Measurements from ENCODE around the gene MYRIP.

The MYRIP gene

GRCh38 chr3:39910135-39910534 lies 100.7 kb downstream of the MYRIP start:
- DNase-seq = no peak

- no peak for DNase-seq
Observed at GRCh38 chr3:39910826-39911464, 101.5 kb downstream of the MYRIP start.

GRCh38 chr3:39911465-39912309 lies 102.3 kb downstream of the MYRIP start:
- no peak for DNase-seq

- DNase-seq = no peak
Observed at GRCh38 chr3:39915027-39915426, 105.6 kb downstream of the MYRIP start.

GRCh38 chr3:39917065-39917773 lies 107.8 kb downstream of the MYRIP start:
- no peak for DNase-seq

- no peak for DNase-seq
Observed at GRCh38 chr3:39919281-39919680, 109.9 kb downstream of the MYRIP start.

GRCh38 chr3:39920271-39920670 lies 110.9 kb downstream of the MYRIP start:
- DNase-seq = no peak

- no peak for DNase-seq
Observed at GRCh38 chr3:39927479-39927878, 118.1 kb downstream of the MYRIP start.

- DNase-seq = no peak
Observed at GRCh38 chr3:39933986-39934693, 124.7 kb downstream of the MYRIP start.

- DNase-seq = no peak
Observed at GRCh38 chr3:39934696-39935095, 125.3 kb downstream of the MYRIP start.

GRCh38 chr3:39935261-39935660 lies 125.9 kb downstream of the MYRIP start:
- DNase-seq = no peak

GRCh38 chr3:39936848-39937247 lies 127.4 kb downstream of the MYRIP start:
- DNase-seq = no peak

- DNase-seq = no peak
Observed at GRCh38 chr3:39937315-39937714, 127.9 kb downstream of the MYRIP start.

- DNase-seq = no peak
Observed at GRCh38 chr3:39937874-39938273, 128.5 kb downstream of the MYRIP start.

GRCh38 chr3:39941931-39942330 lies 132.5 kb downstream of the MYRIP start:
- DNase-seq = no peak

- no peak for DNase-seq
Observed at GRCh38 chr3:39960515-39961191, 151.2 kb downstream of the MYRIP start.

GRCh38 chr3:39961230-39961629 lies 151.8 kb downstream of the MYRIP start:
- no peak for DNase-seq

- no peak for DNase-seq
Observed at GRCh38 chr3:39962581-39962980, 153.2 kb downstream of the MYRIP start.

- DNase-seq = no peak
Observed at GRCh38 chr3:39965461-39965860, 156.1 kb downstream of the MYRIP start.

GRCh38 chr3:39965997-39966396 lies 156.6 kb downstream of the MYRIP start:
- no peak for DNase-seq

GRCh38 chr3:39970982-39971381 lies 161.6 kb downstream of the MYRIP start:
- no peak for DNase-seq

GRCh38 chr3:39971559-39972031 lies 162.2 kb downstream of the MYRIP start:
- DNase-seq = no peak

Data from CD4-positive, alpha-beta T cell treated with Interleukin-6 for 4 hours (primary cell).